Fibroblast of pulmonary artery (primary cell): ENCODE measurements around the gene FEM1B.

Source experiments
- DNase-seq: peaks from one replicate; pipeline ENCODE4 v3.0.0-alpha.2; 2010; ENCODE audit warnings: low read depth
- H3K4me3 ChIP-seq: replicated peaks from 2 replicates; pipeline ENCODE4 v1.5.1; 2011; ENCODE audit warnings: low read depth, mild to moderate bottlenecking, control low read depth, low read length, moderate library complexity
- TF ChIP-seq, protein P1 (sequence below): IDR thresholded peaks from 2 replicates; pipeline ENCODE4 v1.5.1; 2011; ENCODE audit warnings: mild to moderate bottlenecking, control low read depth, low read length, inconsistent platforms; ENCODE audit errors: missing control alignments

Gene FEM1B

DNA sequence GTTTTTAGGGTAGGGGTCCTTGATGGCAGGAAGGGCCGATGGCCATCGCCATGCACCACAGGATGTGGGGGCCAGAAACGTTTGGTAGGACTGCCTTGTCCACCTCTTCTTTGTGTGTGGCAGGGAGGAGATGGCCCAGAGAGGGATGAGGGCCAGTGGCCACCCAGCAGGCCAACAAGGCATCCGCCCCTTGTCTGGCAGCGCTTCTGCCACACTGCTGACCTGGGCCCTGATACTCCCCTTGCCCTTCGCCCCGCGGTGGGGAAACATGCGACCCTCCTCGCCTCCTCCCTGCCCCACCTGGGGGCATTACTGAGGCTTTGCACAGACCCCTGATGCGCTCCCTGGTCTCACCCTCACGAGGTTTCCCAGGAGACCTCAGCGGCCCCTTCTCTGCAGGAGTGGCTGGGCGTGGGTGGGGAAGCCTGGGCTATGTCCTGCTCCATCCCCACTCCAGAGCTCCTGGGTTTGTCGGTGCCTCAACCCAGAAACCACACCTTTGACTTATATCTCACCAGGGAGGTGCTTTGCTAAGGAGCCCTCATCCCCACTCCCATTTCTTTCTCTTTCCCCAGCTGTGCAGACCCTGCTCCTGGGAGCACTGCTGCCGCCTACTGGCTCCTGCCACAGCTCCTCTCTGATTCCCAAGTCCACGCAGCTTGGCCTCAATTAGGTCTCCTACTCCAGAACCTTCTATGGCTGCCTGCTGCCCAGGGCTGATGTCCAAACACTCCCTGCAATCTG is 38.7 kb downstream of the FEM1B start:
- DNase-seq = peak; percentile 28
- no peak overlapping the region for H3K4me3 ChIP-seq
- TF ChIP-seq, protein P1, sequence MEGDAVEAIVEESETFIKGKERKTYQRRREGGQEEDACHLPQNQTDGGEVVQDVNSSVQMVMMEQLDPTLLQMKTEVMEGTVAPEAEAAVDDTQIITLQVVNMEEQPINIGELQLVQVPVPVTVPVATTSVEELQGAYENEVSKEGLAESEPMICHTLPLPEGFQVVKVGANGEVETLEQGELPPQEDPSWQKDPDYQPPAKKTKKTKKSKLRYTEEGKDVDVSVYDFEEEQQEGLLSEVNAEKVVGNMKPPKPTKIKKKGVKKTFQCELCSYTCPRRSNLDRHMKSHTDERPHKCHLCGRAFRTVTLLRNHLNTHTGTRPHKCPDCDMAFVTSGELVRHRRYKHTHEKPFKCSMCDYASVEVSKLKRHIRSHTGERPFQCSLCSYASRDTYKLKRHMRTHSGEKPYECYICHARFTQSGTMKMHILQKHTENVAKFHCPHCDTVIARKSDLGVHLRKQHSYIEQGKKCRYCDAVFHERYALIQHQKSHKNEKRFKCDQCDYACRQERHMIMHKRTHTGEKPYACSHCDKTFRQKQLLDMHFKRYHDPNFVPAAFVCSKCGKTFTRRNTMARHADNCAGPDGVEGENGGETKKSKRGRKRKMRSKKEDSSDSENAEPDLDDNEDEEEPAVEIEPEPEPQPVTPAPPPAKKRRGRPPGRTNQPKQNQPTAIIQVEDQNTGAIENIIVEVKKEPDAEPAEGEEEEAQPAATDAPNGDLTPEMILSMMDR = peak; percentile 59

DNA sequence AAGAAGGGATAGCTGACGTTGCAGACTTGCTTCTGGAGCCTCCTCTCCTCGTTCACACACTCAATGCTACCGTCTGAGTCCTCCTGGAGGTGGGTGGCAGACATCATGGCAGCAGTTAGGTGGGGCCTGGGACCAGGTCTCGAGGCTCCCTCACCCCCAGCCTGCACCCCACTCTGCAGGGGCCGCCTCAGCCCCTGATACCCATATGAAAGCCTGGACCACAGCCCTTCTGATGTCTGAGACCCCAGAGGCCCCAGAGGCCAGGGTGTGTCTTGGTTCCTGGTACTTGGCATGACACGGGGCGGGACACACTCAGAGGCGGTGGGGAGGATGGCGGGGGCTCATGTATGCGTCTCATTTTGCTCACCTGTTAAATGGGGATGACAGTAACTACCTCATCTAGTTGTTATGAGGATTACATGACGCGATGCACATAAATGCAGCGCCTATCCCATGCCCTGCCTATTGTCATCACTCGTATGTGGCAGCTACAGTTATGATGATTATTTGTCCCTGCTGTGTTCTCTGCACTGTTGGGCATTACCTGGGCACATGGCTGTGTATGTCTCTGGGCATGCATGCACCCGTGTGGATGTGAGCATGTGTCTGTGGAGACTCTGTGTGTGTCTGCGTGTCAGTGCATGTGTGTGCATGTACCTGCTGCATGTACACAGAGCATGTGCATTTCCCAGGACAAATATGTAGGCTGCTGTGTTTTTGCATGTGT is 39.9 kb downstream of the FEM1B start:
- no peak for DNase-seq
- TF ChIP-seq, protein P1 = no peak
- no peak overlapping the region for H3K4me3 ChIP-seq

DNA sequence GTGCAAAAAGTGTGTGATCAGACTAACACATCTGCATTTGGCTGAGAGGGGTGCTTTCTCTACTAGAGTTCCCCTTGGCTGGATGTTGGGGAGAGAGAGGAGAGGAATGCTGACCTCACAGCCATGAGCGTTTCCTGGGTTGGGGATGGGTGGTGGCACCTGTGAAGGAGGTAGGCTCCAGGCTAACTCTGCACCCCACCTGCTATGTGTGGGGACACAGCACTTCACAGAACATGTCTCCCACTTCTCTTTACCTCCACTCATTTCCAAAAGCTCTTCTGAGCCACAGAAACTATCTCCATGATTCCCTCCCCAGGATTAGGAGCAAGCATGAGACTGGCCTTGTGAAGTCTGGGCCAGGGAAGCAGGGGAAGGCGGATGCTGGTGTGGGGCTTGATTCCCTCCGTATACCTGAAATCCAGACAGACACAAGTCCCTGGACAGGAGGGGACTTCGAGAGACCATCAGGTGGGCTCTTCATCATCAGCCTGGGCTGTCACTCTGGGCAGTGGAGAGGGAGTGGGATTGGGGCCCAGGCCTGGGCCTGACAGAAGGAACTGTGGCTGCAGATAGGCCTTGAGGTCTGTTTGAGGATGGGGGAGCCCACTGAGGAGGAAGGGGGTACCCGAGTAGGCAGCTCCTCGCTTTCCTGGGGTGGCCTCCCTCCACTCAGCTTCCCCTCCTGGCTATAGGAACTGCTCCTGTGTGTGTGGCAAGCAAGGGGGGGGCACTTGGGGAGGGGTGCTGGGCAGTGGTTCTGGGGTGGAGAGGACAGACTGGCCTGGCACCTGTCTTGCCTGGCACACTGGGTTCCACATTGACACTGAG is 40.7 kb downstream of the FEM1B start:
- no peak for DNase-seq
- TF ChIP-seq, protein P1 = no peak
- no peak overlapping the region for H3K4me3 ChIP-seq

DNA sequence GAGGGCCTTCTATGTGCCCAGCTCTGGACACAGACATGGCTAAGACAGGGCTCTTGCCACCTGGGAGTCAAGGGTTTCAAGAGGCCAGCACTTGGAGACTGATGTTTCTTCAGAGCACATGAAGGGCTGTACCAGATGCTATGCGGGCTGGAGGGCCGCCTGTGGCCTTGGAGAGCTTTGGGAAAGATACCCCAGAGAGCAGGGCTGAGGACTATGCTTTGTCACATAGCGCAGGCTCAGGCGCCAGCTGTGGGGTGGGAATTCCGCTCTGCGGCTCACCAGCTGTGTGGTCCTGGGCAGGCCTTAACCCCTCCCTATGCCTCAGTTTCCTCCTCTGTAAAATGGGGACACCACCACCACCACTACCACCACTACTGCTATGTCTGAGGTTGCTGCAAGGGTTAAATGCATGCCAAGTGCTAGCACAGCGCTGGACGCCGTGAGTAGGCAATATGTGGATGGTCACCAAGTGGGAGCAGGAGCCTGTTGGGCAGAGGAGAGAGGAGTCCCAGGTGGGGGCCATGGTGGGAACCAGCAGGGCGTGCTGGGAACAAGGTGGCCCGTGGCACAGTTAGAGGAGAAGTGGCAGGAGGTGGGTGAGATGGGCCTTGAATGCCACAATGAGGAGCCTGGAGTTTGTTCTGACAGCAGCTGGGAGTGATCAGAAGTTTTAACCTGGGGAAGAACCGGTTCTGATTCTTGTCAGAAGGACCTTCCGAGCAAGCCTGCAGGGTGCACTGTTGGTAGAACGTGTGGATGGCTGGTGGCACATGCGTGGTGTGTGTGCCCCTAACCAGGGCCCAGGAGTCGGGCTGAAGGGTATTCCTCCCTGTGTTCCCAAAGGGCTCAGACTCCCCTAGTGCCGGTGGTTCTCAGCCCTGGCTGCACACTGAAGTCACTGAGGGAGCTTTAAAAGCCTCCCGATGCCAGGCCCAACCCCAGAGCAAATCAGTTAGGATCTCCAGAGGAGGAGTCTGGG is 41.7 kb downstream of the FEM1B start:
- no peak overlapping the region for H3K4me3 ChIP-seq
- TF ChIP-seq, protein P1 = no peak
- DNase-seq = no peak

DNA sequence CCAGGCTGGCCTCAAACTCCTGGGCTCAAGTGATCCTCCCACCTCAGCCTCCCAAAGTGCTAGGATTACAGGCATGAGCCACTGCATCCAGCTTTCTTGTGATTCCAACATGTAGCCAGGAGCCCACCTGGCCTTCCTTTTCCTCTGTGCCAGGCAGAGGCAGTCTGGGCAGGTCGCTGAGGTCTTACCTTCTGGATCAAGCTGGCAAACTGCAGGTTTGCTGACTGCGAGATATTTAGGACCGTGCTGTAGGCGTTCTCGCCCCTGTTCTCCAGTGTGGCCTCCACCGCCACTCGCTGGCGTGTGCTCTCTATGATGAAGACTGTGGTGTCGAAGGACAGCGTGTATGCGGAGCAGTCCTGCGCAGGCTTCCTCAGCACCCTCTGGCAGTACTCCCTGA is 42.5 kb downstream of the FEM1B start:
- H3K4me3 ChIP-seq = no peak overlapping the region
- DNase-seq = no peak
- TF ChIP-seq, protein P1 = no peak

DNA sequence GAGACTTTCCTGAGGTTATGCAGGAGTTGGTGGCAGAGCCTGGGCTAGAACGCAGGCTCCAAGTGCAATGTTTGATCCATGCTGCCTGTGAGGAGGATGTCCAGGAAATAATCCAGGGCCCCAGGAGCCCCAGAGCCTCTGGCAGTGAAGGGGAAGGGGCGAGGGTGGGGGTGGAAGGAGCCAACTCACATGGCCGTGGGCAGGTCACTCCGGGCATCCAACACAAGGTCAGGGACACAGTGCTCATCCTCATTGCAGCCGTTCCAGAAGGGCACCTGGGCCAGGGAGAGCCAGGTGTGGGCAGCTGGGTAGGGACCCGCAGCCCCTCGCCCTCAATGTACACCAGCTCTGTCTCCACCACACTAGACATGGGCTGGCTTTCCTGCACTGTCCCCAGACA is 43.7 kb downstream of the FEM1B start:
- no peak overlapping the region for H3K4me3 ChIP-seq
- TF ChIP-seq, protein P1 = no peak
- no peak for DNase-seq
